Mesendoderm (in vitro differentiated cells): ENCODE results near the gene DOP1B.

Source experiments
- DNase-seq: peaks from one replicate; pipeline ENCODE4 v3.0.0; 2013
- H2AK5ac ChIP-seq: 2 replicates; pipeline ENCODE4 v1.6.1; 2013; ENCODE audit warnings: low read length, inconsistent platforms
- H2BK120ac ChIP-seq: 2 replicates; pipeline ENCODE4 v1.6.1; 2013; ENCODE audit warnings: low read depth, mild to moderate bottlenecking, low read length, moderate library complexity, mixed read lengths
- H2BK15ac ChIP-seq: replicated peaks from 2 replicates; pipeline ENCODE4 v1.6.1; 2013; ENCODE audit warnings: low read depth, mild to moderate bottlenecking, moderate library complexity
- H2BK5ac ChIP-seq: 2 replicates; pipeline ENCODE4 v1.6.1; 2013; ENCODE audit warnings: low read length, inconsistent platforms
- H3K18ac ChIP-seq: 2 replicates; pipeline ENCODE4 v1.6.1; 2013; ENCODE audit warnings: mild to moderate bottlenecking, low read length, mixed read lengths
- H3K23ac ChIP-seq: one replicate; pipeline ENCODE4 v1.6.1; 2013; ENCODE audit warnings: low read length
- H3K27ac ChIP-seq: 2 replicates; pipeline ENCODE4 v1.5.1; 2013; ENCODE audit warnings: low read depth, mild to moderate bottlenecking, inconsistent platforms, low read length, moderate library complexity
- H3K27me3 ChIP-seq: 2 replicates; pipeline ENCODE4 v1.6.1; 2013; ENCODE audit warnings: low read length, control low read depth, mild to moderate bottlenecking, inconsistent platforms; ENCODE audit not compliant: insufficient read depth, poor library complexity
- H3K36me3 ChIP-seq: 2 replicates; pipeline ENCODE4 v1.6.1; 2013; ENCODE audit warnings: low read length, inconsistent platforms; ENCODE audit not compliant: control insufficient read depth, insufficient read depth
- H3K4ac ChIP-seq: one replicate; pipeline ENCODE4 v1.6.1; 2013; ENCODE audit warnings: low read depth, mild to moderate bottlenecking, low read length, moderate library complexity
- H3K4me1 ChIP-seq: 2 replicates; pipeline ENCODE4 v1.6.1; 2013; ENCODE audit warnings: low read depth, low read length, inconsistent platforms; ENCODE audit not compliant: control insufficient read depth
- H3K4me2 ChIP-seq: 2 replicates; pipeline ENCODE4 v1.6.1; 2013; ENCODE audit warnings: low read length
- H3K4me3 ChIP-seq: 2 replicates; pipeline ENCODE4 v1.5.1; 2013; ENCODE audit warnings: mild to moderate bottlenecking, low read length
- H3K56ac ChIP-seq: one replicate; pipeline ENCODE4 v1.6.1; 2013; ENCODE audit warnings: low read length
- H3K79me1 ChIP-seq: 2 replicates; pipeline ENCODE4 v1.6.1; 2013; ENCODE audit warnings: low read length, inconsistent platforms
- H3K79me2 ChIP-seq: 2 replicates; pipeline ENCODE4 v1.6.1; 2013; ENCODE audit warnings: mild to moderate bottlenecking, low read length; ENCODE audit not compliant: control insufficient read depth, insufficient read depth
- H3K9ac ChIP-seq: 2 replicates; pipeline ENCODE4 v1.6.1; 2013; ENCODE audit warnings: low read length, inconsistent platforms
- H4K5ac ChIP-seq: one replicate; pipeline ENCODE4 v1.6.1; 2013; ENCODE audit warnings: low read length
- H4K8ac ChIP-seq: one replicate; pipeline ENCODE4 v1.6.1; 2013; ENCODE audit warnings: low read depth, mild to moderate bottlenecking, control low read depth, low read length, moderate library complexity
- WGBS: extraction: QIAGEN DNeasy Blood & Tissue Kit; methylation state at CpG from one replicate; pipeline ENCODE4 v1.1.7; 2013; ENCODE audit warnings: low lambda C conversion rate, missing lambda C conversion rate; ENCODE audit not compliant: insufficient coverage; ENCODE audit errors: extremely low coverage; 5-methylcytosine and 5-hydroxymethylcytosine counted together

The DOP1B gene

DNA sequence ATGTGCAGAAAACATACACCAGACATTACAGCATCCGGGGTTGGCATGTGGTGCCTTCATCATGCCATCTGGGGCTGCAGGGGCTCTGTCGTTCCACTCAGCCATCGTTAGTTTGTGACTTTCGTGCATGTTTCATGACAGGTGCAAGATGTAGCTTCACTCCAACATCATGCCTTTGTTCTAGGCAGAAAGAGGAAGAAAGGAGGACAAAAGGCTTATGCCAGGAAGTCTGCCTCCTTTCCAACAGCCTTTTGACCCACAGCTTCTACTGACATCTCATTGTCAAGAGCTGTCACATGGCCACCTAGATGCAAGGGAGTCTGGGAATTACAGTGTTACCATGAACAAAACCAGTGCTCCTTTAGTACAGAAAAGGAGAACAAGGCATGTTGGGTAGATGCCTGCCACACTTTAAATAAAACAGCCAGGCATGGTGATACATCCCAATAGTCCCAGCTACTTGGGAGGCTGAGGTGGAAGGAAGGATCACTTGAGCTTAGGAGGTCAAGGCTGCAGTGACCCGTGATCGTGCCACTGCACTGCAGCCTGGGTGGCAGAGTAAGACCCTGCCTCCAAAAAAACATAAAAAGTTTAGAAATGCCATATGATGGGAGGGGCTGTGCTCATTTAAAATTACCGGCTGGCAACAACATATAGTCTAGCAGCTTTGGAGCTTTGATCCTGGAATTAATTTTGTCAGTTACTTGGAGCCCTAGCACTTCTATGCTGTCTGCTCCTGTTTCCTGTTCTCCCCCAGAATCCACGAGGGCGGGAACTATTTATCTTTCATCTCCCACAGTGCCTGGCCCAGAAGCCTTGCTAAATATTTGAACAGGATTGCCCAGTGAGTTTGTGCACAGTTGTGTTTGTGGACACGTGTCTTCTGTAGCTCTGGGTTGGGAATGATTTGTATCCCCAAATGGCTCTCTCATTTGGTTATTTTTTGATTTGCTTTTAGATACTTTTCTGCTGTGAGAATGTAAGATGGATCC, 7.4 kb downstream of the DOP1B start:
- no peak for DNase-seq
- no peak overlapping the region for H2BK5ac ChIP-seq
- no peaks in the 10 kb centered on the region for H3K27me3 ChIP-seq
- H2AK5ac ChIP-seq: no peak overlapping the region
- no peak overlapping the region for H3K23ac ChIP-seq
- no peak overlapping the region for H3K4me2 ChIP-seq
- H3K9ac ChIP-seq: no peak overlapping the region
- WGBS: no CpG with 5 or more reads among the region's 10 CpGs
- H2BK15ac ChIP-seq: no peak overlapping the region
- no peaks in the 10 kb centered on the region for H3K79me1 ChIP-seq
- H3K4ac ChIP-seq: no peak overlapping the region
- no peak overlapping the region for H2BK120ac ChIP-seq
- H3K18ac ChIP-seq: no peak overlapping the region
- H4K8ac ChIP-seq: no peak overlapping the region
- no peaks in the 10 kb centered on the region for H3K36me3 ChIP-seq
- no peak overlapping the region for H3K56ac ChIP-seq
- H4K5ac ChIP-seq: no peak overlapping the region
- no peaks in the 10 kb centered on the region for H3K4me1 ChIP-seq
- H3K27ac ChIP-seq: no peak overlapping the region
- H3K4me3 ChIP-seq: no peak overlapping the region
- H3K79me2 ChIP-seq: no peaks in the 10 kb centered on the region

DNA sequence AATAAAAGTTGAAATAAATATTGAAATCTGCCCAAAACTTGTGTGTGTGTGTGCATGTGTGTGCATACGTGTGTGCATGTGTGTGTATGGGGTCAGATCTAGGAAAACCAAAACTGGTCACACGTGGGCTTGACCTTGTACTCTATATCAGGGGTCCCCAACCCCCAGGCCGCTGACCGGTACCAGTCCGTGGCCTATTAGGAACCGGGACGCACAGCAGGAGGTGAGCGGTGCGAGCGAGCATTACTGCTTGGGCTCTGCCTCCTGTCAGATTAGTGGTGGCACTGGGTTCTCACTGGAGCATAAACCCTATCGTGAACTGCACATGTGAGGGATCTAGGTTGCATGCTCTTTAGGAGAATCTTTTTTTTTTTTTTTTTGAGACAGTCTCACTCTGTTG, 8.7 kb downstream of the DOP1B start:
- Histone ChIP-seq H3K79me2 (no peaks in the 10 kb centered on the region), H2BK5ac (no peak overlapping the region), H3K27ac (no peak overlapping the region), H2AK5ac (no peak overlapping the region), H4K8ac (no peak overlapping the region), H3K27me3 (no peaks in the 10 kb centered on the region), H2BK15ac (no peak overlapping the region), H3K9ac (no peak overlapping the region), H2BK120ac (no peak overlapping the region), H3K4me3 (no peak overlapping the region), H3K56ac (no peak overlapping the region), H3K4me1 (no peaks in the 10 kb centered on the region), H4K5ac (no peak overlapping the region), H3K36me3 (no peaks in the 10 kb centered on the region), H3K23ac (no peak overlapping the region), H3K79me1 (no peaks in the 10 kb centered on the region), H3K4me2 (no peak overlapping the region), H3K4ac (no peak overlapping the region), H3K18ac (no peak overlapping the region)
- no peak for DNase-seq
- WGBS: no CpG with 5 or more reads among the region's 11 CpGs

DNA sequence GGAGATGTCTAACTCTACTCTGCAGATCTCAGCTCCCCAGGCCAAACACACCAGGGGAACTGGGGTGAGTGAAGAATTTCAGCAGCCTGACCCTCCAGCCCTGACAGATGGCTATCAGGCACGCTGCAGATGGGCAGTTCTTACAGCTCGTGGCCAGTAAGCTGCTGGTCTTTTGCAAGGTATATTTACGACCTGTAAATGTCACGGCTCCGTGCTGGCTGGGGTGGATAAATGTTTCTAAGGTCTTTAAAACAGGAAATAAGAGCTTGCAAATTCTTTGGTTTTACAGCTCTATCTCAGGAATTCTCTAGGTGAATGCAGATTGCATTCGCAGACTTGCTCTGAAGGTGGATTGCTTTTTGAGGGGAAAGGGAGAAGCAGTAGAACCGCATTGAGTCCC, 10.1 kb downstream of the DOP1B start:
- no peak overlapping the region for H3K4me3 ChIP-seq
- H3K18ac ChIP-seq: no peak overlapping the region
- no peaks in the 10 kb centered on the region for H3K79me2 ChIP-seq
- no peak overlapping the region for H2BK120ac ChIP-seq
- no peaks in the 10 kb centered on the region for H3K36me3 ChIP-seq
- H2AK5ac ChIP-seq: no peak overlapping the region
- H3K4me2 ChIP-seq: no peak overlapping the region
- H4K5ac ChIP-seq: no peak overlapping the region
- H3K56ac ChIP-seq: peak overlapping the region; percentile 7
- H3K4me1 ChIP-seq: no peaks in the 10 kb centered on the region
- H3K27me3 ChIP-seq: no peaks in the 10 kb centered on the region
- WGBS: no CpG with 5 or more reads among the region's 7 CpGs
- H3K23ac ChIP-seq: no peak overlapping the region
- no peaks in the 10 kb centered on the region for H3K79me1 ChIP-seq
- H3K27ac ChIP-seq: no peak overlapping the region
- H2BK5ac ChIP-seq: no peak overlapping the region
- H2BK15ac ChIP-seq: no peak overlapping the region
- no peak overlapping the region for H3K9ac ChIP-seq
- no peak overlapping the region for H4K8ac ChIP-seq
- peak; percentile 60 for DNase-seq
- no peak overlapping the region for H3K4ac ChIP-seq

DNA sequence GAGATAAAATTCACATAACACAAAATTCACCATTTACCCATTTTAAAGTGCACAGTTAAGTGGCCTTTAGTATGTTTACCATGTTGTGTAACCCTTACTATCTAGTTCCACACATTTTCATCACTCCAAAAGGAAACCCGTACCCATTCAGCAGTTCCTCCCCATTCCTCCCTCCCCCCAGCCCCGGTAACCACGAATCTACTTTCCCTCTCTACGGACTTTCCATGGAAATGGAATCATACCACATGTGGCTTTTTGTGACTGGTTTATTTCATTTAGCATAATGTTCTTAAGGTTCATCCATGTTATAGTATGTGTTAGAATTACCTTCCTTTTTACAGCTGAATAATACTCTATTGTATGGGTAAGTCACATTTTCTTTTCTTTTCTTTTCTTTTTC, 10.9 kb downstream of the DOP1B start:
- no peaks in the 10 kb centered on the region for H3K79me1 ChIP-seq
- no peak overlapping the region for H3K4me3 ChIP-seq
- no peak overlapping the region for H3K9ac ChIP-seq
- no peak overlapping the region for H4K5ac ChIP-seq
- H3K18ac ChIP-seq: no peak overlapping the region
- no peak overlapping the region for H3K27ac ChIP-seq
- no peak for DNase-seq
- no CpG with 5 or more reads among the region's 4 CpGs for WGBS
- no peak overlapping the region for H3K4ac ChIP-seq
- no peak overlapping the region for H3K23ac ChIP-seq
- no peaks in the 10 kb centered on the region for H3K36me3 ChIP-seq
- no peaks in the 10 kb centered on the region for H3K27me3 ChIP-seq
- H3K4me1 ChIP-seq: no peaks in the 10 kb centered on the region
- no peaks in the 10 kb centered on the region for H3K79me2 ChIP-seq
- no peak overlapping the region for H3K4me2 ChIP-seq
- H4K8ac ChIP-seq: no peak overlapping the region
- H2BK15ac ChIP-seq: no peak overlapping the region
- H2AK5ac ChIP-seq: no peak overlapping the region
- no peak overlapping the region for H2BK5ac ChIP-seq
- no peak overlapping the region for H2BK120ac ChIP-seq
- no peak overlapping the region for H3K56ac ChIP-seq

DNA sequence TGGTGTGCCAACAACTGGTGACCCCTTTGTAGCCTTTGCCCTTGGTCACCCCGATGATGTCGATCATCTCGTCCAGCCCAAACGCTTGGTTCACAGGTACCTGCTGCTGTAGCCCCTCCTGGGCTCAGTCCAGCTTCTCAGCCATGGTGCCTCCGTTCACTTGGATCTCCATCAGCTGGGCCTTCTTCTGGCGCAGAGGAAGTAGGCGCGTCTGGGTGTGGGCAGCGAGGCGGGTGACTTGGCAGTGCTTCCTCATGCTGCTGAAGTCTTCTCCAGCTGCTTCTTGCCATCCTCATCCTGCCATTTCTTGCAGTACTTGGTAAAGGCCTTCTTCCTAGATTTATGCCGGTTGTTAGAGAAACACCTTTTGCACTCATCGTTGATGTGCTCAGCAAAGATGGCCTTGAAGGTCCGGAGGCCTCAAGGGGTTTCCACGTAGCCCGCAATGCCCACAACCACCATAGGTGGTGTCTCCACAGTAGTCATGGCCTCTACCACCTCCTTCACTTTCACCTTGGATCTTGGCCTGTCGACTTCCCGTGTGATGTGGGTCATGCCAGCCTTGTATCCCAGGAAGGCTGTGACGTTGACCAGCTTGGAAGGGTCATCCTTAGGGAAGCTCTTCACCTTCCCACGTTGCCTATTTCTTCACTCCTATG, 13.0 kb downstream of the DOP1B start:
- Histone ChIP-seq H3K27ac (no peak overlapping the region), H3K4me1 (no peaks in the 10 kb centered on the region), H4K5ac (no peak overlapping the region), H3K56ac (no peak overlapping the region), H3K4me2 (no peak overlapping the region), H3K23ac (no peak overlapping the region), H2BK5ac (no peak overlapping the region), H3K36me3 (no peaks in the 10 kb centered on the region), H2BK120ac (no peak overlapping the region), H3K4me3 (no peak overlapping the region), H4K8ac (no peak overlapping the region), H3K27me3 (no peaks in the 10 kb centered on the region), H3K9ac (no peak overlapping the region), H3K4ac (no peak overlapping the region), H3K79me2 (no peaks in the 10 kb centered on the region), H3K79me1 (no peaks in the 10 kb centered on the region), H3K18ac (no peak overlapping the region), H2BK15ac (no peak overlapping the region), H2AK5ac (no peak overlapping the region)
- DNase-seq: peak; percentile 33
- no CpG with 5 or more reads among the region's 19 CpGs for WGBS
